NCI-H1694 treated with DMSO at 0.1 percent for 48 hours (cell line): ENCODE results near the gene CEP68.
A peak's percentile ranks its signal among the peaks of the same experiment; 100 is the strongest.
"Not testable (repeated sequence)": the region's sequence is repeated elsewhere in the genome, so short reads cannot be mapped to it uniquely, and the experiment has no call there.

Experiments
- DNase-seq: peaks from one replicate; lab custom pipeline; 2025; lab: John Stamatoyannopoulos, UW

CEP68 gene

GRCh38 chr2:65129826-65130663 lies 73.8 kb downstream of the CEP68 start, which contains the start of gene RAB1A:
RAB1A (minus strand) TSS chr2:65130106; CDS start chr2:65129915, 191 bp downstream.
- DNase-seq = peak; percentile 98

DNA sequence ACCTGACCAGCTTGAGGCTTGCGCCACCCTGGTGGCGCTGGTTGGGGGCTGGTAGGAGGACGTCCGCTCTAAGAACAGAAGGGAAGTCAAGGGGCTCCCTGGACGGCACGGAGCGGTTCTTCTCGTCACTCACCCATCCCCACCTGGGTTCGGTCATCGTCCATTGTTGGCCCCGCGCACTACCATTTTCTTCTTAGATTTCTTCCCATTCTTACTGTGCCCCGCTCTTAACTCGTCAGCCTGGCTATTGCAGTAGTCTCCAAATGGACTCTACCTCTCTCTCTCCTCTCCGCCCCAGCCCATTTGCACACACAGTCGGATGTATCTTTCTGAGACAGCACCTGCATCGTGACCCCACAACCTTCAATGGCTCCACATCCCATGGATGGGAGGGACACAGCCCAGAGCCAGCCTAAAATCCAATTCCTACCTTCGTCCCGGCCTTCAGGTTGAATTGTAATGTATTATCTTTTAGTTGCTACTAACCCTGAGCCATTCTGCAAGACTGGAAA lies 74.5 kb downstream of the CEP68 start:
- no peak for DNase-seq

DNA sequence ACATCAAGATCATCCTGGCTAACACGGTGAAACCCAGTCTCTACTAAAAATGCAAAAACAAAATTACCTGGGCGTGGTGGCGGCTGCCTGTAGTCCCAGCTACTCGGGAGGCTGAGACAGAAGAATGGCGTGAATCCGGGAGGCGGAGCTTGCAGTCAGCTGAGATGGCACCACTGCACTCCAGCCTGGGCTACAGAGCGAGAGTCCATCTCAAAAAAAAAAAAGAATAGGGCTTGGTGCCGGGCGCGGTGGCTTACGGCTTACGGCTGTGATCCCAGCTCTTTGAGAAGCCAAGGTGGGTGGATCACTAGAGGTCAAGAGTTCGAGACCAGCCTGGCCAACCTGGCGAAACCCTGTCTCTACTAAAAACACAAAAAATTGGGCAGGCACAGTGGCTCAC lies 76.7 kb downstream of the CEP68 start:
- DNase-seq = not testable (repeated sequence)

DNA sequence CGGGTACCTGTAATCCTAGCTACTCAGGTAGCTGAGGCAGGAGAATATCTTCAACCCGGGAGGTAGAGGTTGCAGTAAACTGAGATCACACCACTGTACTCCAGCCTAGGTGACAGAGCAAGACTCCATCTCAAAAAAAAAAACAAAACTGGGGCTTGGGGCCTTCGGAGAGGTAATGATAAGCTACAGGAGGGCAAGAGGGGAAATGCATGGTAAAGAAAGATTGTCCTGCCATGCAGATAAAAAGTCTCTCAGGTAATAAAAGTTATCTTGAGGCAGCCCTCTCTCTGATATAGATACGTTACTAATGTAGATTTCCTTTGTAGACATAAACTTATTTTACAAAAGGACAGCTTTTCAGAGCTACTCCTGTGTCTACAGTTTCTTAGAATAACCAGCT lies 77.4 kb downstream of the CEP68 start:
- no peak for DNase-seq

- DNase-seq = no peak
Measured at GRCh38 chr2:65134158-65134557, 77.9 kb downstream of the CEP68 start.

DNA sequence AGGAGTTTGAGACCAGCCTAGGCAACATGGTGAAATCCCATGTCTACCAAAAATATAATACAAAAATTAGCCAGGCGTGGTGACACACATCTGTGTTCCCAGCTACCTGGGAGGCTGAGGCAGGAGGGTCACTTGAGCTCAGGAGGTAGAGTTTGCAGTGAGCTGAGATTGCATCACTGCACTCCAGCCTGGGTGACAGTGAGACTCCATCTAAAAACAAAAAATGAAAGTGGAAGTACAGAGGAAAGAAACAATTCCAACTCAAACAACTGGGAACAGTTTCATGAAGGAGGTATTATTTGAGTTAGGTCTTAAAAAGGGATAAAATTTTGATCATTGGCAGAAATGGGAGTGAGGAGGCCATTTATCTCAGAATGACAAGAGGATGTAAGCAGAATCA lies 80.0 kb downstream of the CEP68 start:
- no peak for DNase-seq
